Superior temporal gyrus (tissue), 1 donor: ENCODE results near the gene MPG.

Source experiments
- DNase-seq: peaks from one replicate; pipeline ENCODE4 v3.0.0-alpha.2; 2016; ENCODE audit errors: extremely low spot score

MPG gene

GRCh38 chr16:83781-84615 lies 6.0 kb downstream of the MPG start:
- no peak for DNase-seq

DNA sequence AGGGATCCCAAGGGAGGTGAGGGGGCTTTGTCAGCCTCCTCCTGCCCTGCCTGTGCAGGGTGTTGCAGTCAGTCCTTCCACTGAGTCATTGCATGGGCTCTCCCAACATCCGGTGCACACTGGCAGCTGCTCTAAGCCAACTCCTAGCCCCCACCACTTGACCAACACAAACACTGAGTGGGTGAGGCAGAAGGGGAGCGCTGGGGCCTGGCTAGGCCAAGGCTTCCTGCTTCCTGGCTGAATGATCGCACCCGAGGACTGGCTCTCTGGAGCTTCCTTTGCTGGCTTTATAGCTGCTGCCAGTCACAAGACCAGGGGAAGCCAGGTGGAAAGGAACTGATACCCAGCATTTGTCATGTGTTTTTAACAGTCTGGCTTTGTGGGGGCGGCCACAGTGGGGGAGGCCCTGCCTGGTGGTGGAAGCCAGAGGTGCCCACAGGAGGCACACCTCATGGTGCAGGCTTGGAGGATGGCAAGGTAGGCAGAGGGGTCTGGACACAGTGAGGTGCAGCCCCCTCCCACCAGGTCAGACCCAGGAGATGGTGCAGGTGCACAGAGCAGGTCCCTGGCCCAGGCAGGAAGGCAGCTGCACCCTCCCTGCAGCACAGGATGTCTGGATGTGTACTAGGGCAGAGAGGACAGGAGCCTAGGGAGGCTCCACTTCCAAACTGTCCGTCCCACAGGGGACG lies 6.8 kb downstream of the MPG start:
- no peak for DNase-seq

DNA sequence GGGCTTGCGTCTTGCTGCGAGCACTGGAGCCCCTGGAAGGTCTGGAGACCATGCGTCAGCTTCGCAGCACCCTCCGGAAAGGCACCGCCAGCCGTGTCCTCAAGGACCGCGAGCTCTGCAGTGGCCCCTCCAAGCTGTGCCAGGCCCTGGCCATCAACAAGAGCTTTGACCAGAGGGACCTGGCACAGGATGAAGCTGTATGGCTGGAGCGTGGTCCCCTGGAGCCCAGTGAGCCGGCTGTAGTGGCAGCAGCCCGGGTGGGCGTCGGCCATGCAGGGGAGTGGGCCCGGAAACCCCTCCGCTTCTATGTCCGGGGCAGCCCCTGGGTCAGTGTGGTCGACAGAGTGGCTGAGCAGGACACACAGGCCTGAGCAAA lies 7.4 kb downstream of the MPG start:
- DNase-seq = no peak

DNA sequence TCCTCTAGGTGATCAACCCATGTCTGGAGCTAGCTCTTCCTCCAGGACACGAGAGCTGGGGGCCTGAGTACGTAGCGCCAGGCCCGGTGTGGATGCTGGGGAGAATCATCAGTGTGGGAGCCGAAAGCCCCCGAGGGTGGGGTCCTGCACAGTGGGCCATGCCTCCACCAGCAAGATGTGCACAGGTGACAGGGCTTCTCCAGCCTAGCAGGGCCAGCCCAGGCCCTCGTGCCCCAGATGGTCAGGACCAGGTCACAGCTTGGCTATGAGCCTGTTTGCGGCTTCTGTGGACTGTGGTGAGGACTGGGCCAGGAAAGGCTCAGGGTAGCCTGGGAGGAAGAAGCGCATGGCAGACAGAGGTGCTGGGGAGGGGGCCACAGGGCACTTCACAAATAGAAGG lies 7.8 kb downstream of the MPG start:
- no peak for DNase-seq

GRCh38 chr16:86483-86952 lies 8.5 kb downstream of the MPG start:
- DNase-seq = no peak

DNA sequence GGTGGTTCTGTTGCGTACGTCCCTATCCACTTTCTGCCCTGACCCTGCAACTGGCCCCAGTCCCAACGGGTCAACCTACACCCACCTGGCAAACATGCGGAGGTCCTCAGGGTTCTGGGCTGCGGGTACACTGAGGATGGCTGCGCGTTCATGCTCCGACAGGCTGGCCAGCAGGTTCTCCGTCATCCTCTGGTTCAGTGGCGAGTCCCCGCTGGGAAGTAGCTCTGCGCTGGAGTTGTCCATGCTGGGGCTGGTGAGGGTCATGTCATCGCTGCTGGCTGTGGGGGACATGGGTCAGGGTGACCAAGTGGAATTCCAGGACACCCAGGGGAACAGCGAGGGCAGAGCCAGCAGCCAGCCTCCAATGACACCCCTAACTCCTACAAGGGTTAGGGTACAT lies 10.6 kb downstream of the MPG start:
- no peak for DNase-seq

GRCh38 chr16:89391-90302 lies 11.6 kb downstream of the MPG start:
- DNase-seq = no peak

GRCh38 chr16:91484-91883 lies 13.5 kb downstream of the MPG start:
- DNase-seq = peak; percentile 86

DNA sequence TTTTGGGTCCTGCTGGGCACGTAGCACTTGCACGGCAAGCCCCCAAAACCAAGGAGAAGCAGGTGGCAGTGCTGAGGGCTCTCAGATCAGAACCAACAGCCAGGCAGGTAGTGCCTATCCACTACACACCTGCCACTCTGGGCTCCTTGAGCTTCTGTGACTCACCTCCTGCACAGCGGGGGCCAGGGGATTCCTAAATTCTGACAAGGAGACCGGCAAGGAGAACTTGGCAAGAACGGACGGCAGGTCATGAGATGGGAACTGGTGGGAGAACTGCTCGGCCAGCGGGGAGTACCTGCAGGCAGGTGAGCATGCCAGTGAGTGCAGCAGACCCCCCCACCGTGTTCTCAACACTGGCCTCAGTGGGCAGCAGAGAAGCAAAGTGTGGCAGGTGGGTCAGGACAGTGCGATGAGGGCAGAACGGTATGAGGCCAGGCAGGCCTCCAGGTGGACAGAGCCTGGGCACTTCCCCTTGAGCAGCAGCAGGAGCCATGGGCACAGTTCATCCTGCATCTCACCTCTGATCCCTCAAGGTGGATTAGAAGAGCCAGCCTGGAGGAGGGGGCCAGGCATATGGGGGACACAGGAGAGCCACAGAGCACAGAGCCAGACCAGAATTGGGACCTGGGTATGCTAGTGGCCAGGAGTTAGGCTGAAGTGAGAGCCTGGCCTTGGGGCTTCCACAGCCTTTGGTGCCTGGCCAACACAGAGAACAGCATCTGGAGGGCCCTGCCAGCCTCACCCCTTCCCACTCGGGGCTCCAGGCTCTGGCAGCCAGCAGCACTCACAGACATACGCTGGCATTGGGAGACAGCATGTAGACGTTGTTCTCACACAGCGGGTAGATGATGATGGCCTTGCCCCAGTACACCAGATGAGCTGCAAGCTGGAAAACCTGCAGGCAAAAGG lies 14.7 kb downstream of the MPG start:
- no peak for DNase-seq

- DNase-seq = no peak
Observed at GRCh38 chr16:94918-95265, 16.9 kb downstream of the MPG start.

DNA sequence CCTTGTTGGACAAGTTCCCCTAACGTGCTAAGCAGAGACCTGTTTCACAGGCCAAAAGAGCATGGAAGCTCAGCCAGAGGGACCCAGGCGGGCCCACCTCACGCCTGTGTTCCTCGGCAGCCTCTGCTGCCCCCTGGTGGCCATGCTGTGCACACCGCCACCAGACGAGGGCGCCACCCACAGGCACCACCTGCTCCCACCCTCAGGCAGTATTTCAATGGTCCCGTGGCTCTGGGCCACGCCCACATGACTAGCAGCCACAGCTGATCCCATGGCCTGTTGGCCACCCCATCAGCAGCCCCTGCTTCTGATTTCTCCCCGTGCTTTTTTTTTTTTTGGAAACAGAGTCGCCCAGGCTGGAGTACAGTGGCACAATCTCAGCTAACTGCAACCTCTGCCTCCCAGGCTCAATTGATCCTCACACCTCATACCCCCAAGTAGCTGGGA lies 18.9 kb downstream of the MPG start:
- DNase-seq = peak; percentile 90

- DNase-seq = no peak
Observed at GRCh38 chr16:97822-98221, 19.8 kb downstream of the MPG start.

GRCh38 chr16:100989-101388 lies 23.0 kb downstream of the MPG start:
- no peak for DNase-seq

DNA sequence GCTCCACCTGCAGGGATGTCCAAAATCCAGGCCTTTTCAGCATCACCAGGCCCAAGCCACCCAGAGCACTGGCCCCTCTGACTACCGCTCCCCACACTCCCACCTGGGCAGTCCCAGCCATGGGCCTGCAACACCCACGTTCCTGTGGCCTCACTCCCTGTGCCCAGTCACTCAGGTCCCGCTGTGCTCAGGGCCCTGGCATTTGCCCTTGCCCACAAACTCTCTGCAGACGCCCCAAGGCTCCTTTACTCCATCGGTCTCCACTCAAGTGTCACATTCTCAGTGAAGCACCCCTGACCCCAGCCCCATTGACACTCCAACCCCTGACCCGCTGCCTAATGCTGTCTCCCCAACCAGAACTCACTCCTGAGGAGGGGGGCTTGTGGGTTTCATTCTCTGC lies 23.6 kb downstream of the MPG start:
- no peak for DNase-seq

DNA sequence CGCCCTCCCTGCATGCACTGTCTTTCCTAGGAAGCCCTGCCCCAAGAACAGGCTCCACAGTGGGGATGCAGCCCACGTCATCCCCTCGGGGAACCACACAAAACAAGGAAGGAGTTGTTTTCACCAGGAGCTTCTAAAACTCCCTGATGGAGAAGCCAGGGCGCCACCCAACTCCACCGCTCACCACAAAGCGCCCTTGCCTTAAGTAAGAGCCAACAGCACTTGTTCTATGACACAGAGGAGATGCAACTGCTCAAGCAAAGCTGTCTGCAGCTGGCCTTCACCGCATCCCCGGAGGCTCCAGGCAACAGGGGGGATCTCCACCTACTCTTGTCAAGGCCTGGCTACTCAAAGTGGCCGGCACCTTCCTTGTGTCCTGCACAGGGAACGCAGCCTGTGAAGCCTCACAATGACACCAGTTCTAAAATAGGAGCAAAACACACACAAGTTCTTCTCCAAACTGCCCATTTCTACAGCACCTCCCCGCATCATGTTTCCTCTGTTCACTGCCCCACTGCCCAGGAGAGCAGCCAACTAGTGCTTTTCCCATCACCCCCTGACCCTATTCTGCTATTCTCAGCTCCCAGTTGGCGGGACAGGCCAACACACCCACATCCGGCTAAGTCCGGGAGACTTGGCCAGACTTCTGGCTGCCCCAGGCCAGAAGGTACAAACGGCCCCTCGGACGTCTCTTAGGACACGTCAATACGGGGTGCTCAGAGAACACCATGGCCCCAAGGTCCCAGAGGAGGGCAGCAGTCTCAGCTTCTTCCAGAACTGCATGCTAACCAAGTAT lies 24.2 kb downstream of the MPG start:
- no peak for DNase-seq

- DNase-seq = no peak
Observed at GRCh38 chr16:104355-104754, 26.3 kb downstream of the MPG start.

DNA sequence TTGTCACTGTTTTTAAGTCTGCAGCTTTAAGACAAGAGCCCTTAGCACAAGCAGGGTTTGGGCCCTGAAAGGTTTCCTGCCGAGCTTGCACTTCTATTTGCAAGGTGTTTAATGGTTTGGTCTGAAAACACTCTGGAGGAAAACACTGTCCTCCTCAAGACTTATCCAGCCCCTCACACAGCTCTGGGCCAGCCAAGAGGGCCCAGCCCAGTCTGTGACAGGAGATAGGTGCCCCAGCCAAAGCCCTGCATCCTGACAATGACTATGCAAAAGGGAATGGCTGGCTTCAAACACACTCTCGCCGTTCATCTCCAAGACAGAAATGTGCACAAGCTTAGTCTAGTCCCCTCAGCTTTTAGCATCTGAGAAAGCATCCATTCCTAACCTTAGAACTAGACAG lies 26.9 kb downstream of the MPG start:
- DNase-seq = no peak

DNA sequence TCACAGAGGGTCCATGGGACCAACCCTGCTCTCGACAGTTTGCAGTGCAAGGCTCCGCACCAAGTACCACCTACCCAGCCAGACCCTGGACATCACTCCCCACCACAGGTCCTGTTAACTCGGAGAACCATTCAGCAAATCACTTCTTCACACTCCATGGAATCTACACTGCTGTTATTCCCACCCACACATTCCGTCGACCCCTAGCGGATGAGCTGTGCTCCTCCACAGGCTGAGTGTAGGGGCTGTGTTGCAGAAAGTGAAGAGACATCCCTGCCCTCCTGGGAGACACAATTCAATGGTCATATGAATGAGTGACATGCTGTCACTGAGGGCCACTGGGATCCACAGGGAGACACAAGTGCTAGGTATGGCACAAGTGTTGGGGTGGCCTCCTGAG lies 27.5 kb downstream of the MPG start:
- no peak for DNase-seq

DNA sequence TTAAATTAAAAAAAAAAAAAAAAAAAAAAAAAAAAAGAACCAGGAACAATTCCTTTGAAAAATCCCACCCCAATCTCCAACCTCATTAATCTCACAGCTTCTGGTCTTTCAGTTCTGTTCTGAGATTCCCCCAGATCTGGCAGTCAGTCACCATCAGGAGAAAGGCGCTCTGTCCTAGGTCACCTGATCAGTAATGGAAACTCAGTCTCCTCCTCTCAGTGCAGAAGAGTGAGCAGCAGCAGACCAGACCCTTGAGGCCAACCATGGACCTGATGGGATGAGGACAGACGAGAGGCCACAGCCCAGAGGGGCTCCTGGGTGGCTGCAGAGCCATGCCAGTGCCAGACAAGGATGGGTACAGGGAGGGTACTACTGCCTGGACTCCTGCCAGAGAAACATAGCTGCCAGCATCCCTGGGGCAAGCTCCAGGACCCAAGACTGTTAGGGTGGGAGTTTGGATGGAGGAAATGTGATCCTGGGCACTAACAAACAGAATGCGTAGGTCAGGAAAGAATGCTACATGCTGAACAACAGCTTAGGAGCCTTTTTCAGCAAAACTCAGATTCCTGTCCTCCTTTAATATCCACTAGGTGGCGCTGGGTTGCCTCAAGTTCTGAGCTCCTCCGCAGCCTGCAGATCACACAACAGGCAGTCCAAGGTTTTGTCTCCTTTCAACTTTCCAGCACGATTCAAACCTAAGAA lies 28.7 kb downstream of the MPG start:
- peak; percentile 92 for DNase-seq
